H7 (cell line): ENCODE data around the gene TRIM67. TPM values are rescaled to one million over a fixed set of nuclear protein-coding genes. Genes with fewer than 3 reads are reported as not detected.
"Not testable (repeated sequence)": the region's sequence is repeated elsewhere in the genome, so short reads cannot be mapped to it uniquely, and the experiment has no call there.

Source experiments
- DNase-seq: peaks from one replicate; pipeline ENCODE4 v3.0.0; 2012
- H3K27me3 ChIP-seq: 2 replicates; pipeline ENCODE4 v1.6.0; 2011; ENCODE audit warnings: mild to moderate bottlenecking, low read length; ENCODE audit not compliant: control insufficient read depth, insufficient read depth
- H3K36me3 ChIP-seq: replicated peaks from 2 replicates; pipeline ENCODE4 v1.5.1; 2011; ENCODE audit warnings: low read length; ENCODE audit not compliant: control insufficient read depth, insufficient read depth
- H3K4me3 ChIP-seq: 2 replicates; pipeline ENCODE4 v1.5.1; 2011; ENCODE audit warnings: low read depth, mild to moderate bottlenecking, control low read depth, low read length, moderate library complexity; ENCODE audit not compliant: insufficient read depth
- total RNA-seq: library from RNA; depleted of rRNA; stranded (reverse); fragments of >200 nt; shearing (Covaris generic); gene quantifications from 2 replicates; pipeline ENCODE4 v1.2.3, GENCODE V29; 2014

Gene TRIM67
- total RNA-seq, 1 experiment from 2014 or later: not detected

DNA sequence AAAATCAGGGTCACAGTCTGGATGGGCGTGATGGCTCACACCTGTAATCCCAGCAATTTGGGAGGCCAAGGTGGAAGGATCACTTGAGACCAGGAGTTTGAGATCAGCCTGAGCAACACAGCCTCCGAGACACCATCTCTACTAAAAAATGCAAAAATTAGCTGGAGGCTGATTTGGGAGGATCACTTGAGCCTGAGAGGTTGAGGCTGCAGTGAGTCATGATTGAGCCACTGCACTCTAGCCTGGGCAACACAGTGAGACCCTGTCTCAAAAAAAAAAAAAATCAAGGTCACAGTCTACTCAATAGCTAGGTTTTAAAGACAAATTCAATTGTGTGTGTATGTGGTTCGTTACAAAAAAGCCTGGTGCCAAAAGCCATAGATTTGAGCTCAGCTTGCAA lies 34.4 kb downstream of the TRIM67 start:
- DNase-seq: no peak
- Histone ChIP-seq H3K27me3 (peaks cover 10% of the 10 kb centered on the region; the same call in 1 of the 2 replicates), H3K36me3 (no peaks in the 10 kb centered on the region), H3K4me3 (no peak overlapping the region)

- Histone ChIP-seq H3K4me3 (no peak overlapping the region), H3K27me3 (peaks cover 13% of the 10 kb centered on the region; the same call in 1 of the 2 replicates), H3K36me3 (no peaks in the 10 kb centered on the region)
- DNase-seq: no peak
These were observed 34.9 kb downstream of the TRIM67 start for GRCh38 chr1:231196728-231197127.

DNA sequence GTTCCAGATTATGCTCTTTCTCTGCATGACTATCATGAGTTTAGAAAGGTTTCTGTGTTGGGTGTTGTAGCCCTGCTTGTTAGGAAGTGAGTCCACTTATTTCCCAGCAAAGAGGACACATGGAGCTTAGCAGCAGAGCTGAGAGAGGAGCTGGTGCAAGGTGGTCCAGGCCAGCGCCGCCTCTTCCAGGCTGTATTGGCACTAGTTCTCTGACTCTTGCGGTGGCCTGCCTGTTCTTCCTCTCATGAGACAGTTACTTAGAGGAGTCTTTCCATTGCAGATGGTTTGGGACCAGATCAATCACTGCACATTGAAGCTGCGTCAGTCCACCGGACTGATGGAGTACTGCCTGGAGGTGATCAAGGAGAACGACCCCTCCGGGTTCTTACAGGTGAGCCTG lies 38.0 kb downstream of the TRIM67 start:
- DNase-seq: no peak
- Histone ChIP-seq H3K27me3 (peaks cover 27% of the 10 kb centered on the region), H3K36me3 (no peaks in the 10 kb centered on the region)

GRCh38 chr1:231200388-231201031 lies 38.7 kb downstream of the TRIM67 start:
- Histone ChIP-seq H3K36me3 (no peaks in the 10 kb centered on the region), H3K27me3 (peaks cover 27% of the 10 kb centered on the region), H3K4me3 (no peak overlapping the region)
- DNase-seq: no peak

More for the DNA sequence above, 38.0 kb downstream of the TRIM67 start:
- H3K4me3 ChIP-seq: no peak overlapping the region

GRCh38 chr1:231201375-231201978 lies 39.6 kb downstream of the TRIM67 start:
- Histone ChIP-seq H3K4me3 (no peak overlapping the region), H3K36me3 (no peaks in the 10 kb centered on the region), H3K27me3 (peaks cover 27% of the 10 kb centered on the region)
- no peak for DNase-seq

DNA sequence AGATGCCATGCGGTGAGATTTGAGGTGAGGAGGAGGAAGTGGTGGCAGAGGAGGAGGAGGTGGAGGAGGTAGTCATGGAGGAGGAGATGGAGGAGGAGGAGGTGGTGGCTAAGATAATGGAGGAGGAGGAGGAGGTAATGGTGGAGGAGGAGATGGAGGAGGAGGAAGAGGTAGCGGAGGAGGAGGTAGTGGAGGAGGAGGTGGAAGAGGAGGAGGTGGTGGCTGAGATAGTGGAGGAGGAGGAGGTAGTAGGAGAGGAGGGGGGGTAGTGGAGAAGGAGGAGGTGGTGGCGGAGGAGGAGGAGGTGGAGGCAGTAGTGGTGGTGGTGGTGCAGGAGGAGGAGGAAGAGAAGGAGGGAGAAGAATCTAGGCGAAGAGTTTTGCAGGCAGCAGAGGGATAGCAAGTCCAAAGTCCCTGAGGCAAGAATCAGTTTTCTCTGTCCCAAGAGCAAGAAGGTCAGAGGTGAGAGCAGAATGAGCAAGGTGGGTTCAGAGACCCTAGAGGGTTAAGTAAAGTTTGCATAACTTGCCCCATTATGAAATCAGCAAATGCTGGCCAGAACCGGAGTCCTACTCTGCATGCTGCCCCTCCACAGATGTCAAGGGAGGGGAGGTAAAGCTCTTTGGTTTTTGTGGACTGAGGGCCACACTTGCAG lies 40.2 kb downstream of the TRIM67 start:
- Histone ChIP-seq H3K36me3 (no peaks in the 10 kb centered on the region), H3K27me3 (peaks cover 29% of the 10 kb centered on the region), H3K4me3 (no peak overlapping the region)
- peak; percentile 14 for DNase-seq

GRCh38 chr1:231203259-231204057 lies 41.6 kb downstream of the TRIM67 start:
- Histone ChIP-seq H3K27me3 (peaks cover 30% of the 10 kb centered on the region), H3K36me3 (no peaks in the 10 kb centered on the region), H3K4me3 (no peak overlapping the region)
- peak; percentile 35 for DNase-seq

DNA sequence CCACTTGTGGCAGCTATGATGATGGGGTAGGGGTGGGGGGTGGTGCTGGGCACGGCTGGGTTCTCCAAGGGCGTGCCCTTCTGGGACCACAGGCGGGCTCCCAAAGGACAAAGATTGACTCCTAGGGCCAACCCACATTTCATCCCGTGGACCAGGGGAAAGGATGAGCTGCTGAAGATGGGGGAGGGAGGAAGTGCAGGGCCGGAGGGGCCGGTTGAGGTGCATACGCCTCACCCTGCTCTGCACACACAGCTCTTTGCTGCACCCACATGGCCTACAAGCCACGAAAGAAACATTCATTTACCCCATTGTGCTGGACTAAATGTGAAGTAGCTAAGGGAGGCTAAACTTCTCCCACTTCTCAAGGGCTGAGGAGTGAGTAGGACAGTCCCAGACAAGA lies 45.0 kb downstream of the TRIM67 start:
- DNase-seq: peak; percentile 64
- Histone ChIP-seq H3K27me3 (peaks cover 46% of the 10 kb centered on the region), H3K4me3 (no peak overlapping the region), H3K36me3 (no peaks in the 10 kb centered on the region)

GRCh38 chr1:231207437-231207836 lies 45.6 kb downstream of the TRIM67 start:
- Histone ChIP-seq H3K27me3 (peaks cover 43% of the 10 kb centered on the region), H3K4me3 (no peak overlapping the region), H3K36me3 (no peaks in the 10 kb centered on the region)
- peak; percentile 13 for DNase-seq

GRCh38 chr1:231208980-231209379 lies 47.1 kb downstream of the TRIM67 start:
- peaks cover 53% of the 10 kb centered on the region for H3K27me3 ChIP-seq
- no peaks in the 10 kb centered on the region for H3K36me3 ChIP-seq
- no peak overlapping the region for H3K4me3 ChIP-seq
- DNase-seq: no peak

- H3K27me3 ChIP-seq: peaks cover 52% of the 10 kb centered on the region
- no peaks in the 10 kb centered on the region for H3K36me3 ChIP-seq
- H3K4me3 ChIP-seq: no peak overlapping the region
- peak; percentile 8 for DNase-seq
These were observed 47.7 kb downstream of the TRIM67 start for GRCh38 chr1:231209531-231209930.

- peak; percentile 22 for DNase-seq
- H3K4me3 ChIP-seq: no peak overlapping the region
- H3K27me3 ChIP-seq: peaks cover 58% of the 10 kb centered on the region
- H3K36me3 ChIP-seq: no peaks in the 10 kb centered on the region
These were observed 48.3 kb downstream of the TRIM67 start for GRCh38 chr1:231210126-231210525.

- DNase-seq: peak; percentile 94
- Histone ChIP-seq H3K4me3 (0 out of 2 replicates have a peak overlapping the region, but pooled peaks have one; percentile 2), H3K27me3 (peaks cover 69% of the 10 kb centered on the region), H3K36me3 (no peaks in the 10 kb centered on the region)
These were observed 49.4 kb downstream of the TRIM67 start for GRCh38 chr1:231211005-231211857.

DNA sequence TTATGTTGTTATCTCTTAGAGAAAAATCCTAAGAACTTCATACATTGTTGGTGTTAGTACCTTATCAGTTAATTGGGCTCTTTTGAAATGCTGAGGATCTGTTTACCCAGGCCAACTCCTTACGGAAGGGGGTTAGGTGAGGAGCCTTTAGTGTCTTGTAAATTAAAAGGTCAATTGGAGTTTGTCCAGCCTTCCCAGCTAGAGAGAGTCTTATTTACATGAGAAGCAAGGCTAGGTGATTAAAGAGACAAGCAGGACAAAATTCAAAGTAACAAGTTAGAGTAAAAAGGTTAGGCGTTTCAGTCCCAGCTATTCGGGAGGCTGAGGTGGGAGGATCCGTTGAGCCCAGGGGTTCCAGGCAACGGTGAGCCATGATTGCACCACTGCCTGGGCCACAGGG lies 50.4 kb downstream of the TRIM67 start:
- peak; percentile 21 for DNase-seq
- H3K36me3 ChIP-seq, H3K4me3 ChIP-seq: not testable (repeated sequence)
- peaks cover 78% of the 10 kb centered on the region for H3K27me3 ChIP-seq
